ENCODE data around the gene ADGRG1. TPM values are rescaled to one million over a fixed set of nuclear protein-coding genes. Genes with fewer than 3 reads are reported as not detected.

The ADGRG1 gene
- total and polyA plus RNA-seq, 12 donors, result 1.8 to 69.9 (median 41.4) TPM

- H3K4me3 ChIP-seq, result no peak overlapping the region
- H3K4me1 ChIP-seq (replicated peaks in 1 of 2), result no peaks in the 10 kb centered on the region
- H3K27me3 ChIP-seq, result peaks cover 13% of the 10 kb centered on the region
- no peak for DNase-seq
- intact Hi-C loops (cut with DNase I), result no loop called here
- no peaks in the 10 kb centered on the region for H3K9me3 ChIP-seq (replicated peaks in 1 of 3)
- H3K36me3 ChIP-seq (replicated peaks in 1 of 2), result no peaks in the 10 kb centered on the region
- TF ChIP-seq, protein P1, sequence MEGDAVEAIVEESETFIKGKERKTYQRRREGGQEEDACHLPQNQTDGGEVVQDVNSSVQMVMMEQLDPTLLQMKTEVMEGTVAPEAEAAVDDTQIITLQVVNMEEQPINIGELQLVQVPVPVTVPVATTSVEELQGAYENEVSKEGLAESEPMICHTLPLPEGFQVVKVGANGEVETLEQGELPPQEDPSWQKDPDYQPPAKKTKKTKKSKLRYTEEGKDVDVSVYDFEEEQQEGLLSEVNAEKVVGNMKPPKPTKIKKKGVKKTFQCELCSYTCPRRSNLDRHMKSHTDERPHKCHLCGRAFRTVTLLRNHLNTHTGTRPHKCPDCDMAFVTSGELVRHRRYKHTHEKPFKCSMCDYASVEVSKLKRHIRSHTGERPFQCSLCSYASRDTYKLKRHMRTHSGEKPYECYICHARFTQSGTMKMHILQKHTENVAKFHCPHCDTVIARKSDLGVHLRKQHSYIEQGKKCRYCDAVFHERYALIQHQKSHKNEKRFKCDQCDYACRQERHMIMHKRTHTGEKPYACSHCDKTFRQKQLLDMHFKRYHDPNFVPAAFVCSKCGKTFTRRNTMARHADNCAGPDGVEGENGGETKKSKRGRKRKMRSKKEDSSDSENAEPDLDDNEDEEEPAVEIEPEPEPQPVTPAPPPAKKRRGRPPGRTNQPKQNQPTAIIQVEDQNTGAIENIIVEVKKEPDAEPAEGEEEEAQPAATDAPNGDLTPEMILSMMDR (IDR thresholded peaks at IDR 0.05), result no peak
- no peak for TF ChIP-seq POLR2A (IDR thresholded peaks at IDR 0.05)
- H3K27ac ChIP-seq, result no peak overlapping the region
- 77 to 90% (median 88%) methylated on average over 3 of the region's 3 CpGs for WGBS, 4 donors
Measured at GRCh38 chr16:57687363-57687929, 59.0 kb downstream of the ADGRG1 start.

DNA sequence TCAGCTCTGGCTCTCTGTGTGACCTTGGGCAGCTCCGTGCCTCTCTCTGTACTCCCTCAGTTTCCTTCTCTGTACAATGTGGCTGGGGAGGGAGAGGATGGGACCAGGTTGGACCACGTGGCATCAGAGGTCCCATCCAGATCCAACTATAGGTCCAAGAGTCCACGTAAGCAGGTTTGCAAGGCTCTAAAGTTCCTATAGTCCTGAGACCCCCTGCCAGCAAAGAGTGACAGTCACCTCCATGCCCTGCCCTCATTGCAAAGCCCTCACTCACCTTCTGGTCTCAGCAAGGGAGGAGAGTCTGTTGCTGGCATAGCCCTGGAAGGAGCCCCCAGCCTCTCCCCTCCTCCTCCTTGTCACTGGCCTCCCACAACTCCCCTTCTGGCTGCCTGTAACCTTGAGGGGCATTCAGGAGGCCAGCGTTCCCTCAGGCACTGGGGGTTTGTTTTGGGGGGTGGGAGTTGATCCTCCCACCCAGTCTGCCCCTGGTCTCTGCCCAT lies 60.1 kb downstream of the ADGRG1 start:
- H3K27ac ChIP-seq, result no peak overlapping the region
- no peak for DNase-seq
- intact Hi-C loops (cut with DNase I), result no loop called here
- TF ChIP-seq POLR2A (IDR thresholded peaks at IDR 0.05), result no peak
- TF ChIP-seq, protein P1 (IDR thresholded peaks at IDR 0.05), result no peak
- H3K9me3 ChIP-seq (replicated peaks in 1 of 3), result no peaks in the 10 kb centered on the region
- H3K4me3 ChIP-seq, result no peak overlapping the region
- 54 to 66% (median 63%) methylated on average over 3 to 4 of the region's 4 CpGs for WGBS, 4 donors
- H3K36me3 ChIP-seq (replicated peaks in 1 of 2), result no peaks in the 10 kb centered on the region
- H3K27me3 ChIP-seq, result peaks cover 16% of the 10 kb centered on the region
- H3K4me1 ChIP-seq (replicated peaks in 1 of 2), result no peaks in the 10 kb centered on the region

GRCh38 chr16:57688987-57689761 lies 60.7 kb downstream of the ADGRG1 start:
- H3K9me3 ChIP-seq (replicated peaks in 1 of 3), result no peaks in the 10 kb centered on the region
- peaks cover 16% of the 10 kb centered on the region for H3K27me3 ChIP-seq
- H3K4me3 ChIP-seq, result no peak overlapping the region
- H3K36me3 ChIP-seq (replicated peaks in 1 of 2), result no peaks in the 10 kb centered on the region
- TF ChIP-seq POLR2A (IDR thresholded peaks at IDR 0.05), result no peak
- TF ChIP-seq, protein P1 (IDR thresholded peaks at IDR 0.05), result no peak
- no peak overlapping the region for H3K27ac ChIP-seq
- WGBS, 4 donors, result 42 to 49% (median 46%) methylated on average over 11 to 15 of the region's 15 CpGs
- no peak for DNase-seq
- no peaks in the 10 kb centered on the region for H3K4me1 ChIP-seq (replicated peaks in 1 of 2)
- intact Hi-C loops (cut with DNase I), result no loop called here

GRCh38 chr16:57689762-57690558 lies 61.5 kb downstream of the ADGRG1 start:
- H3K4me3 ChIP-seq, result no peak overlapping the region
- TF ChIP-seq, protein P1 (IDR thresholded peaks at IDR 0.05), result no peak
- no peak for TF ChIP-seq POLR2A (IDR thresholded peaks at IDR 0.05)
- H3K27ac ChIP-seq, result no peak overlapping the region
- H3K4me1 ChIP-seq (replicated peaks in 1 of 2), result no peaks in the 10 kb centered on the region
- peaks cover 16% of the 10 kb centered on the region for H3K27me3 ChIP-seq
- 50 to 70% (median 58%) methylated on average over 3 to 13 of the region's 13 CpGs for WGBS, 4 donors
- no peak for DNase-seq
- no peaks in the 10 kb centered on the region for H3K9me3 ChIP-seq (replicated peaks in 1 of 3)
- intact Hi-C loops (cut with DNase I), result no loop called here
- H3K36me3 ChIP-seq (replicated peaks in 1 of 2), result no peaks in the 10 kb centered on the region
